ENCODE data around the gene LRRC31.

The LRRC31 gene

GRCh38 chr3:169863458-169863899 is 6.3 kb downstream of the LRRC31 start:
- peaks cover 36 to 40% of the 10 kb centered on the region in 2 experiments for H3K4me1 ChIP-seq (ENCODE audit: control insufficient read depth in 1 of 2, insufficient read depth in 1 of 2, low read depth in 1 of 2, low read length in 1 of 2)
- peak; percentile 95 for TF ChIP-seq CTCF (IDR thresholded peaks at IDR 0.05)

GRCh38 chr3:169861871-169862270 is 7.9 kb downstream of the LRRC31 start:
- no peaks in the 10 kb centered on the region for H3K9me3 ChIP-seq
- peaks cover 27 to 29% of the 10 kb centered on the region in 2 experiments for H3K4me1 ChIP-seq (ENCODE audit: control insufficient read depth in 1 of 2, insufficient read depth in 1 of 2, low read depth in 1 of 2, low read length in 1 of 2)
- TF ChIP-seq CTCF (IDR thresholded peaks at IDR 0.05), result no peak
- H3K36me3 ChIP-seq, result no peaks in the 10 kb centered on the region
- H3K27me3 ChIP-seq, result peaks cover 36% of the 10 kb centered on the region
- no peak overlapping the region for H3K4me3 ChIP-seq (ENCODE audit: low read depth in 1 of 2, low read length in 1 of 2)
- H3K27ac ChIP-seq, result no peak overlapping the region

More at GRCh38 chr3:169863458-169863899, 6.3 kb downstream of the LRRC31 start:
- Histone ChIP-seq H3K4me3 (ENCODE audit: low read depth in 1 of 2, low read length in 1 of 2) (no peak overlapping the region), H3K27ac (no peak overlapping the region), H3K9me3 (no peaks in the 10 kb centered on the region), H3K27me3 (peaks cover 25% of the 10 kb centered on the region), H3K36me3 (no peaks in the 10 kb centered on the region)

- no peak for TF ChIP-seq CTCF (IDR thresholded peaks at IDR 0.05)
- Histone ChIP-seq H3K9me3 (no peaks in the 10 kb centered on the region), H3K4me1 (ENCODE audit: control insufficient read depth in 1 of 2, insufficient read depth in 1 of 2, low read depth in 1 of 2, low read length in 1 of 2) (no peaks in the 10 kb centered on the region), H3K4me3 (ENCODE audit: low read depth in 1 of 2, low read length in 1 of 2) (no peak overlapping the region), H3K27me3 (peaks cover 33% of the 10 kb centered on the region), H3K27ac (no peak overlapping the region), H3K36me3 (no peaks in the 10 kb centered on the region)
Measured at GRCh38 chr3:169857811-169858210, 11.9 kb downstream of the LRRC31 start.

- TF ChIP-seq CTCF (IDR thresholded peaks at IDR 0.05), result no peak
- Histone ChIP-seq H3K4me1 (ENCODE audit: control insufficient read depth in 1 of 2, insufficient read depth in 1 of 2, low read depth in 1 of 2, low read length in 1 of 2) (no peaks in the 10 kb centered on the region), H3K27me3 (peaks cover 16% of the 10 kb centered on the region), H3K36me3 (no peaks in the 10 kb centered on the region), H3K9me3 (no peaks in the 10 kb centered on the region), H3K27ac (no peak overlapping the region), H3K4me3 (ENCODE audit: low read depth in 1 of 2, low read length in 1 of 2) (no peak overlapping the region)
Measured at GRCh38 chr3:169855514-169855913, 14.2 kb downstream of the LRRC31 start.

- Histone ChIP-seq H3K36me3 (no peaks in the 10 kb centered on the region), H3K9me3 (no peaks in the 10 kb centered on the region), H3K27ac (no peak overlapping the region), H3K27me3 (no peaks in the 10 kb centered on the region), H3K4me1 (ENCODE audit: control insufficient read depth in 1 of 2, insufficient read depth in 1 of 2, low read depth in 1 of 2, low read length in 1 of 2) (no peaks in the 10 kb centered on the region), H3K4me3 (ENCODE audit: low read depth in 1 of 2, low read length in 1 of 2) (no peak overlapping the region)
- no peak for TF ChIP-seq CTCF (IDR thresholded peaks at IDR 0.05)
Measured at GRCh38 chr3:169850618-169851017, 19.1 kb downstream of the LRRC31 start.

- no peak overlapping the region for H3K4me3 ChIP-seq (ENCODE audit: low read depth in 1 of 2, low read length in 1 of 2)
- no peaks in the 10 kb centered on the region for H3K36me3 ChIP-seq
- no peaks in the 10 kb centered on the region for H3K4me1 ChIP-seq (ENCODE audit: control insufficient read depth in 1 of 2, insufficient read depth in 1 of 2, low read depth in 1 of 2, low read length in 1 of 2)
- no peaks in the 10 kb centered on the region for H3K9me3 ChIP-seq
- H3K27me3 ChIP-seq, result no peaks in the 10 kb centered on the region
- no peak overlapping the region for H3K27ac ChIP-seq
- TF ChIP-seq CTCF (IDR thresholded peaks at IDR 0.05), result no peak
Measured at GRCh38 chr3:169848741-169849140, 21.0 kb downstream of the LRRC31 start.
